HG02840 (cell line): ENCODE measurements around the gene GRAP.

Experiments used
- ATAC-seq: cut with Tn5 transposase; IDR thresholded peaks from one replicate; pipeline ENCODE4 v1.9.1; 2021; ENCODE audit warnings: mild to moderate bottlenecking, moderate library complexity, moderate number of reproducible peaks; ENCODE audit not compliant: unreplicated experiment, low FRiP score

GRAP gene

DNA sequence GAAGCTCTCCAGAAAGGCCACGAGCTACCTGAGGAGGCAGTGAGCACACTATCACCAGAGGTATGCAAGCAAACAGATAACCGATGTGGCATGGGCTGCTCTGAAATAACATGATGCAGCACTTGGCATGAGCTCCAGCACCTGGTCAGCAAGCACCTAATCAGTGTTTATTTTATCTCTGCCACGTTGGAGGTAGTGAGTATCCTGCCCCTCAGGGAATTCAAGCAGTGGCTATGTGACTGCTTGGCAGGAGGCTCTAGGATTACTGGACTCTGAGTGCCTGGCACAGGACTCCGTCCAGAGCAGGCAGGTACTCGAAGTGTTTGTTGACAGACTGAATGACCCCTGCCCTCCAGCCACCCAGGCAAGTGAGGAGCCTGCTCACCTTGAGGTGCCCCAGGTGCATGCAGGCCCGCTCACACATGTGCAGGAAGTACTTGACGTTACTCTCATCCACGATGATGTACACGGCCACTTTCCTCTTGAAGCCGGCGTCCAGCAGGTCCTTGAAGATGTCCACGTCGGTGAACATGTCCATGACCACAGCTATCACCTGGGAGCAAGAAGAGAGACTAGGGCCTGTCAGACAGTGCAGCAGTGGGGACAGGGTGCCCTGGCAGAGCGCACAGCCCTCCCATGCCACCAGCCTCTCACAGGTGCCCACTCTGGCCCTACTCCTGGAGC, 58.8 kb downstream of the GRAP start:
- no peak for ATAC-seq

GRCh38 chr17:18987230-18987610, 59.5 kb downstream of the GRAP start:
- no peak for ATAC-seq

DNA sequence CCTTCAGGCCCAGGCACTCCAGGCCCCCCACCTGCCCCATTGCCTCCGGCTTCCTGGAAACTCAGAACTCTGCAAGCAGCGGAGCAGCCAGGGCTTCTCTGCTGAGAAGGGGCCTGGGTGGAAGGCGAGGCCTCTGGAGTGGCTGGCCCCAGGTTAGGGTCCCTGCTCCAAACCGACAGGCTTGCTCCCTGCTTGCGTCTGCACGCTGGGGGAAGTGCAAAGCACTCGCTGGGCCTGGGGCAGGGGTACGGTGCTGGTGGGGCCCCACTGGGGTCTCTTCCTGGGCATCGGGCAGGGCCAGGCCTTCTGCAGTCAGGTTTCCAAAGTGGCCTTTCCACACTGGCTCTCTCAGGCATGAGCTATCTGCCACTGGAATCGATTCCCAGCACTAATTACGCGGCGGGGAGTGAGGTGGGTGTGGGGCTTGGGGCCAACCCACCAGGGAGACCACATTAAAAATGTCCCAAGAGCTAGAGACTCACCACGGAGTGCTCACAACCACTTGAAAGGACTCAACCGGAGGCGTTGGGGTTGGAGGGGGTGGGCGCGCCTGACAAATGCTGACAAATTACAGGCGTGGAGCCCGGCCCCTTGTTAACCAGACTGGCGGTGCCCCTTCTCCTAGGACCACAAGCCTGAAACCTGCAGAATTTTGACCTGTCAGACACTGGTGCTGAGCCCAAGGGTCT, 60.1 kb downstream of the GRAP start:
- no peak for ATAC-seq

GRCh38 chr17:18985475-18985874, 61.3 kb downstream of the GRAP start:
- ATAC-seq: no peak

GRCh38 chr17:18984273-18985114, 62.3 kb downstream of the GRAP start:
- no peak for ATAC-seq

GRCh38 chr17:18981642-18982424, 64.9 kb downstream of the GRAP start:
- no peak for ATAC-seq

GRCh38 chr17:18981335-18981641, 65.5 kb downstream of the GRAP start:
- no peak for ATAC-seq

DNA sequence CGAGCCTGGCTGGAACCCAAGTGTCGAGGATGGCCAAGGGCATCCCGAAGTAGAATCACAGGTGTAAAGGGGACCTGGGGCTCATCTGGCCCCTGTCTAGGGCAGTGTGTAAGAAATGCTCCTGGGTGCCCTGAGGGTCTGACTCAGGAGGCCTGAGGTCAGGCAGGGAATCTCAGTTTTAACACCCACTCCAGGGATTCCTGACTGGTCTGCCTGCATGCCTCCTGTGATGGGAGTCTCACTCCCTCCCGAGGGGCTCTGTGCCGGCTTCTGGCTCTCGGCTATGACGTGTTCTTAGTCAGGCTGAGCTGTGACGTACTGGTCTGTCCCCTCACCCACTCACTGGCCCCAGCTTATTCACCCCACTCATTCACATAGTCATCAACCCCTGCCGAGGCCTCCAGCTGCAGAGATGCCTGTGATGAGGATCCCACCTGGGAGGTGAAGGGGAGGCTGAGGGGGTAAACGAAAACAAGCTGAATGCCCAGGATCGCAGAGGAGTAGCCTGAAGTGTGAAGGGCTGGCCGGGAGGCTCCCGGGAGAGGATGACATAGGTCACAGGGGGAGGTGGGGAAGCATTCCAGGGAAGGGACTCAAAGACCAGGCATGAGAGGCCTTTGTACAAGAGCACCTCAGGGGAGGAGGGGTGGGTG, 65.9 kb downstream of the GRAP start:
- ATAC-seq: no peak

DNA sequence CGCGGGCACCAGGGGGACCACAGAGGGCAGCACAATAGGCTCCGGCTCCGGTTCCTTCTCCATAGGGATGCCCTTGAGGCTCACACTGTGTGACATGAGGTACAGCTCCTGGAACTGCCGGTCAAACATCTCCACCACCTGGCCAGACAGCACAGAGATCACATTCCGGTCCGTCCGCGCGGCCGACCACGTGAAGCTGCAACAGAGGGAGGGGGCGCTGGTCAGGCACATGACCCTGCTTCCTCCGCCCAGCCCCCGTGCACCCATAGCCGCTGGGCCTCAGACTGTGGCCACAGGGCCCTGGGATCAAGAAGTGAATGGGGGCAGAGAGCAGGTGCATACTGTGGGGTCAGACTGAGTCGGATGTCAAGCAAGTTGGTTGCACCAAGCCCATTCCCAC, 68.1 kb downstream of the GRAP start:
- ATAC-seq: no peak

- ATAC-seq: no peak
Measured at GRCh38 chr17:18978050-18978449, 68.7 kb downstream of the GRAP start.

DNA sequence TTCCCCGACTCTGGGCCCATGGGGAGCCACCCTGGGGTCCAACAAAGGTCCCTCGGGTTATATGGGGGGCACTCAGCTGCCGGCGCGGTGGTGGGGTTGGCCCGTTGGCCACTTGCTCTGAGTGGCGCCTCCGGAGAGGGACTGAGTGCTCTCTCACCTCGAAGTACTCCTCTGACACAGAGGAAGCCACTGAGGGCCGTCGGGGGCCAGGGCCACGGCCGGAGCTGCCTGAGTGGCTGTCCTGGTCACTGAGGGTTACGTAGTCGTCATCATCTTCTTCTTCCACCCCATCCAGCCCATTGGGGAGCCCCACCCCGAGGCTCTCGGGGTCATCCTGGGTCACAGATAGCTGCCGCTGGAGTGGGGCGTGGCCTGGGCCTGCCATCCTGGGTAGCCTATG, 69.1 kb downstream of the GRAP start:
- no peak for ATAC-seq

DNA sequence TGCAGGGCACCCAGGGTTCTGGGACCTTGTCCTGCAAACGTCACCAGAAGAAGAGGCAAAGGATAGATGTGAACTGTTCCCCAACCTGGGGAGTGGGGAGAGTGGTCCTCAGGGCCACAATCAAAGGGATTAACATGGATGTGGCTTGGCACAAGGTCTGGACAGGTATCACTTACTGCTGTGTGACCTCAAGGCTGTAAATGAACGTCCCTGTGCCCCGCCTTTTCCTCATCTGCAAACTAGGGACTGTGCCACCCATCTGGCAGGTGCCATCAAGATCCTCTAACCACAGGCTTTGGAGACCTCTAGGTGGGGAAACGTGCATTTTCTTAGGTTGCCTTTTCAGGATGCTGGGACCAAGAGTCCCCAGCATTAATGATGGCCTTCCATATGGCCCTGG, 69.7 kb downstream of the GRAP start:
- no peak for ATAC-seq

DNA sequence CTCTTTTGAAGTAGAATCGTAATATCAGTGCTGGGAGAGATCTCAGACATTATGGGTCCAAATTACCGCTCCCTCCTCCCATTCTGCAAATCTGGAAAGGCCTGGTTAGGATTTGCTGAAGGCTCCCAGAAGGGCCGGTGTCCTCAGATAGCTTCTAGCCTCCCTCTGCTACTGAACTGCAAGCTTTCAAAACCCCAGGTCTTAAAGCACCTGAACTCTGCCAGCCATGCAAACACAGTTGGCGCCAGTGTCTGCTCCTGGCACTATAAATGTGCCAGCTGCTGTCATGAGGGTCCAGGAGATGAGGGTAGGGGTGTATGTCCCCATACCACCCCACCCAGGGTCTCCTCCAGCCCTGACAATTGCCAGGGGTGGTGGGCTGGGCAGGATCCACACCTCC, 70.6 kb downstream of the GRAP start:
- no peak for ATAC-seq

GRCh38 chr17:18975597-18975996, 71.2 kb downstream of the GRAP start:
- ATAC-seq: no peak

- no peak for ATAC-seq
Measured at GRCh38 chr17:18974407-18975149, 72.2 kb downstream of the GRAP start.

DNA sequence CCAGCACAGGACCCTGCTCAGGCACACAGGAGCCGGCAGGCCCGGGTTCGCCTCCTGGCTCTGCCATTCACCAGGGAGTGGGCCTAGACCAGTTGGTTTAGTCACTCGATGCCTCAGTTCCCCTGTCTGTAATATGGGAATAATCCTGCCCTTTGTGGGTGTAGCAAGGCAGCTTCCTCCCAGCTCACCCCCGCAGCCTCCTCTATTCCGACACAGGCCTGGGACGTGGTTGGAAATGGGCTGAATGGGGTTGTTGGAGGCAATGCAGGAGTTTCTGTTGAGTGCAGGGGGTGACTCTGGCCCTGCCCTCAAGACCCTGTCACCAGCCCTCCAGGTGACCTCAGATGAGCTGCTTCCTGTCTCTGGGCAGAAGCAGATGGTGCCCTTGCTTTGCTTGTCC, 75.0 kb downstream of the GRAP start:
- ATAC-seq: no peak
